OCI-LY3 (cell line): ENCODE results near the gene RASGRF2.

Experiments
- H2AFZ ChIP-seq: fragments of 200-600, 300-600 bp; shearing (Covaris generic); 2 replicates; pipeline ENCODE4 v1.6.0; 2014; ENCODE audit warnings: antibody characterized with exemption, low read depth, low read length
- H3K27ac ChIP-seq: fragments of 200-600, 300-600 bp; sonication (generic); 2 replicates; pipeline ENCODE4 v1.5.1; 2014; ENCODE audit warnings: mild to moderate bottlenecking, low read length, moderate library complexity, mixed read lengths
- H3K27me3 ChIP-seq: fragments of 200-600, 300-600 bp; sonication (generic); 2 replicates; pipeline ENCODE4 v1.6.1; 2014; ENCODE audit warnings: low read depth, low read length, mixed read lengths
- H3K36me3 ChIP-seq: fragments of 200-600, 300-600 bp; sonication (generic); replicated peaks from 2 replicates; pipeline ENCODE3; 2014; ENCODE audit warnings: low read depth, low read length, mixed read lengths
- H3K4me1 ChIP-seq: fragments of 300-600, 200-600 bp; sonication (generic); 2 replicates; pipeline ENCODE4 v1.6.1; 2014; ENCODE audit warnings: low read length, mixed read lengths
- H3K4me2 ChIP-seq: fragments of 200-600, 300-600 bp; sonication (generic); 2 replicates; pipeline ENCODE4 v1.6.1; 2014; ENCODE audit warnings: low read length, mixed read lengths
- H3K4me3 ChIP-seq: fragments of 300-600, 200-600 bp; sonication (generic); 2 replicates; pipeline ENCODE4 v1.5.1; 2014; ENCODE audit warnings: antibody characterized with exemption, mild to moderate bottlenecking, low read length, moderate library complexity
- H3K79me2 ChIP-seq: fragments of 300-600, 200-600 bp; shearing (Covaris generic); 2 replicates; pipeline ENCODE4 v1.6.1; 2014; ENCODE audit warnings: mild to moderate bottlenecking, low read length, mixed read lengths
- H3K9ac ChIP-seq: fragments of 300-600, 200-600 bp; shearing (Covaris generic); 2 replicates; pipeline ENCODE4 v1.6.0; 2014; ENCODE audit warnings: mild to moderate bottlenecking, low read length, moderate library complexity
- H3K9me3 ChIP-seq: fragments of 200-600, 300-600 bp; shearing (Covaris generic); 2 replicates; pipeline ENCODE4 v1.6.1; 2014; ENCODE audit warnings: low read length, mixed read lengths; ENCODE audit not compliant: insufficient read depth
- H4K20me1 ChIP-seq: fragments of 200-600, 300-600 bp; sonication (generic); 2 replicates; pipeline ENCODE4 v1.6.1; 2016; ENCODE audit warnings: low read length, mixed read lengths; ENCODE audit not compliant: insufficient read depth
- CTCF ChIP-seq: fragments of 200-600, 300-600 bp; sonication (generic); IDR thresholded peaks from 2 replicates; pipeline ENCODE4 v1.5.1; 2014; ENCODE audit warnings: antibody characterized with exemption, low read length, low read depth
- EZH2phosphoT487 ChIP-seq: fragments of 200-600 bp; shearing (Covaris generic); IDR thresholded peaks from 2 replicates; pipeline ENCODE4 v1.6.1; 2018; ENCODE audit warnings: antibody characterized with exemption, mixed run types, low read depth

RASGRF2 gene

GRCh38 chr5:81134566-81134965 is 174.4 kb downstream of the RASGRF2 start:
- Histone ChIP-seq H3K27ac (no peak overlapping the region), H3K27me3 (no peaks in the 10 kb centered on the region), H3K9ac (no peak overlapping the region), H3K79me2 (no peaks in the 10 kb centered on the region), H3K4me1 (no peaks in the 10 kb centered on the region), H3K9me3 (no peaks in the 10 kb centered on the region), H3K4me2 (no peak overlapping the region), H2AFZ (no peak overlapping the region), H3K4me3 (no peak overlapping the region), H4K20me1 (no peaks in the 10 kb centered on the region), H3K36me3 (no peaks in the 10 kb centered on the region)
- TF ChIP-seq CTCF (no peak), EZH2phosphoT487 (no peak)

GRCh38 chr5:81136557-81136956 is 176.4 kb downstream of the RASGRF2 start:
- H3K4me1 ChIP-seq, result no peaks in the 10 kb centered on the region
- no peaks in the 10 kb centered on the region for H3K27me3 ChIP-seq
- H3K9me3 ChIP-seq, result no peaks in the 10 kb centered on the region
- no peaks in the 10 kb centered on the region for H3K79me2 ChIP-seq
- no peak overlapping the region for H3K4me2 ChIP-seq
- H2AFZ ChIP-seq, result no peak overlapping the region
- TF ChIP-seq CTCF, result no peak
- TF ChIP-seq EZH2phosphoT487, result no peak
- H4K20me1 ChIP-seq, result no peaks in the 10 kb centered on the region
- no peak overlapping the region for H3K4me3 ChIP-seq
- no peak overlapping the region for H3K27ac ChIP-seq
- H3K36me3 ChIP-seq, result no peaks in the 10 kb centered on the region
- H3K9ac ChIP-seq, result no peak overlapping the region

- H3K27me3 ChIP-seq, result no peaks in the 10 kb centered on the region
- H3K27ac ChIP-seq, result no peak overlapping the region
- H3K4me3 ChIP-seq, result no peak overlapping the region
Measured at GRCh38 chr5:81137833-81138232, 177.7 kb downstream of the RASGRF2 start.

GRCh38 chr5:81140441-81140840 is 180.3 kb downstream of the RASGRF2 start:
- no peak for TF ChIP-seq CTCF
- TF ChIP-seq EZH2phosphoT487, result no peak
- Histone ChIP-seq H2AFZ (no peak overlapping the region), H3K9me3 (no peaks in the 10 kb centered on the region)

More at GRCh38 chr5:81137833-81138232, 177.7 kb downstream of the RASGRF2 start:
- H3K9ac ChIP-seq, result no peak overlapping the region
- H2AFZ ChIP-seq, result no peak overlapping the region
- TF ChIP-seq EZH2phosphoT487, result no peak
- TF ChIP-seq CTCF, result no peak
- H3K36me3 ChIP-seq, result no peaks in the 10 kb centered on the region
- H3K4me1 ChIP-seq, result no peaks in the 10 kb centered on the region
- no peaks in the 10 kb centered on the region for H3K9me3 ChIP-seq
- H3K79me2 ChIP-seq, result no peaks in the 10 kb centered on the region
- no peak overlapping the region for H3K4me2 ChIP-seq
- H4K20me1 ChIP-seq, result no peaks in the 10 kb centered on the region

More at GRCh38 chr5:81140441-81140840, 180.3 kb downstream of the RASGRF2 start:
- Histone ChIP-seq H3K27me3 (no peaks in the 10 kb centered on the region), H3K4me2 (no peak overlapping the region), H3K79me2 (no peaks in the 10 kb centered on the region), H3K4me1 (no peaks in the 10 kb centered on the region), H3K9ac (no peak overlapping the region), H3K4me3 (no peak overlapping the region), H3K36me3 (no peaks in the 10 kb centered on the region), H4K20me1 (no peaks in the 10 kb centered on the region), H3K27ac (no peak overlapping the region)
